ENCODE data around the gene RBL1. TPM values are rescaled to one million over a fixed set of nuclear protein-coding genes. Genes with fewer than 3 reads are reported as not detected.
"Not testable (repeated sequence)": the region's sequence is repeated elsewhere in the genome, so short reads cannot be mapped to it uniquely, and the experiment has no call there.

Gene RBL1
- total RNA-seq, 2 donors from 2014 or later, result 8.2 to 9.7 TPM

DNA sequence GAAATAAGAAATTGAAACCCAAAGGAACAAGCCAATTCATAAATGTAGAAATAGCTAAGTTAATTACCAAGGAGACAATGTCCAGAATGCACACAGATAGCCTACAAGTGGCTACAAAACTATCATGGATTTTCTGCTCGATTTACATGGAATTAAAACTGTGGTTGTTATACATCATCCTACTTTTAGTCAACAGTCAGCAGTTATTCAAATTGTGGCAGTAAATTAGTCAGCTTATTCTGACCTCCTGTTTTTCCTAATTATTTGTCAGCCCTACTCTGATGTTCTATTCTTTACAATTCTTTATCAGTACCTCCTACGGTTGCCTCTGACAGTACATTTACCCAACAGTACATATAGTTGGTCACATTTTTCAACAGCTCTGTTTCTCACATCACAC, 29.6 kb downstream of the RBL1 start:
- H3K27ac ChIP-seq, result no peak overlapping the region
- WGBS, result 85% methylated on average over 2 of the region's 2 CpGs
- intact Hi-C loops (cut with DNase I), result no loop called here
- no peaks in the 10 kb centered on the region for H3K4me1 ChIP-seq (replicated peaks)
- H3K36me3 ChIP-seq, result no peaks in the 10 kb centered on the region
- no peaks in the 10 kb centered on the region for H3K27me3 ChIP-seq (replicated peaks; ENCODE audit: insufficient read depth)
- no peak for DNase-seq (ENCODE audit: low spot score)
- H3K9me3 ChIP-seq, result no peaks in the 10 kb centered on the region
- TF ChIP-seq POLR2AphosphoS5 (IDR thresholded peaks at IDR 0.05) (no peak), POLR2A (IDR thresholded peaks at IDR 0.05) (no peak)
- TF ChIP-seq, protein P1, sequence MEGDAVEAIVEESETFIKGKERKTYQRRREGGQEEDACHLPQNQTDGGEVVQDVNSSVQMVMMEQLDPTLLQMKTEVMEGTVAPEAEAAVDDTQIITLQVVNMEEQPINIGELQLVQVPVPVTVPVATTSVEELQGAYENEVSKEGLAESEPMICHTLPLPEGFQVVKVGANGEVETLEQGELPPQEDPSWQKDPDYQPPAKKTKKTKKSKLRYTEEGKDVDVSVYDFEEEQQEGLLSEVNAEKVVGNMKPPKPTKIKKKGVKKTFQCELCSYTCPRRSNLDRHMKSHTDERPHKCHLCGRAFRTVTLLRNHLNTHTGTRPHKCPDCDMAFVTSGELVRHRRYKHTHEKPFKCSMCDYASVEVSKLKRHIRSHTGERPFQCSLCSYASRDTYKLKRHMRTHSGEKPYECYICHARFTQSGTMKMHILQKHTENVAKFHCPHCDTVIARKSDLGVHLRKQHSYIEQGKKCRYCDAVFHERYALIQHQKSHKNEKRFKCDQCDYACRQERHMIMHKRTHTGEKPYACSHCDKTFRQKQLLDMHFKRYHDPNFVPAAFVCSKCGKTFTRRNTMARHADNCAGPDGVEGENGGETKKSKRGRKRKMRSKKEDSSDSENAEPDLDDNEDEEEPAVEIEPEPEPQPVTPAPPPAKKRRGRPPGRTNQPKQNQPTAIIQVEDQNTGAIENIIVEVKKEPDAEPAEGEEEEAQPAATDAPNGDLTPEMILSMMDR (IDR thresholded peaks at IDR 0.05), result no peak
- H3K4me3 ChIP-seq, result no peak overlapping the region

DNA sequence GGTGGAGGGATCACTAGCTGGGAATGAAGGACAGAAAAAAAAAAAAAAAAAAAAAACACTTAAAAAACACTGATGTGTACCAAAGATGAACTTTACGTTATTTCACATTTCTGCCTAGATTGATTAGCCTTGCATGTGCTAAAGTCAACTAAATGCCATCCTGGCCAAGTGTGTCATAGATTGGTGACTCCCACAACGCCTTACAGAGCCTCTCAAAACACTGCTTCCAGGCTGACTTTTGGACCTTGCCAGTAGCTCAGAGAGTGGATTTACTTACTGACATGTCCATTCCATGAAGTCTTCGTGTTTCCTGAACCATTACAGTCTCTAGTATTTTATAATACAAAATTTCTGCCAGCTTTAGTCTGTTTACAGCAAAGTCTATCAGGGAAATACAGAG, 40.5 kb downstream of the RBL1 start:
- WGBS, result 96% methylated on average over 3 of the region's 3 CpGs
- Histone ChIP-seq H3K4me1 (replicated peaks) (no peaks in the 10 kb centered on the region), H3K4me3 (no peak overlapping the region), H3K9me3 (no peaks in the 10 kb centered on the region), H3K27ac (no peak overlapping the region), H3K36me3 (no peaks in the 10 kb centered on the region), H3K27me3 (replicated peaks; ENCODE audit: insufficient read depth) (no peaks in the 10 kb centered on the region)
- intact Hi-C loops (cut with DNase I), result no loop called here
- no peak for DNase-seq (ENCODE audit: low spot score)
- no peak for TF ChIP-seq POLR2A (IDR thresholded peaks at IDR 0.05)

DNA sequence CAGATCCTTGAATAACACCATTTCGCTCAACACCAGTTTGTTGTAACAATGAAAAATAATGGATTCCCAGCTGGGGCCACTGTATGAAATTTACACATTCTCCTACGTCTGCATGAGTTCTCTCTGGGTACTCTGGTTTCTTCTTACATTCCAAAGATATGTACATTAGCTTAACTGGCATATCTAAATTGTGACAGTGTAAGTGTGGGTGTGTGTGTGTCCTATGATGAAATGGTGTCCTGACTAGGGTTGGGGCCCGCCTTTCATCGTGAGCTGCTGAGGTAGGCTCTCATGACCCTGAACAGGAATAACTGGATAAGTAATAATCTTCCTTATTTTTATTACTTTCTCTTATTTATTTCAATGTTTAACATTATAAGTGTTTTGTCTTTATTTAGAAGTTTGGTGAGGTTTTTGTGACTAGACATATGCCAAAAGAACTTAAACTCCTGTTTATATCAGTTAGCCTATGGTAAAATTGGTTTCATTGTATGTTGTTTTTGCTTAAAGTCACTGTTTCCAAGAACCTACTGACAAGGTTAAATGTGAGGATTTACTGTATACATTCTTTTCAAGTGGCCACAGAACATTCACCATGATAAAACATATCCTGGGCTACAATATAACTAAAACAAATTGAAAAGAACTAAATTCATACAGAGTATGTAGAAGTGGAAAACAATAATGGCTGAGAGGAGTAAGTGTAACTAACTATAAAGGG, 42.4 kb downstream of the RBL1 start:
- TF ChIP-seq POLR2AphosphoS5 (IDR thresholded peaks at IDR 0.05), result no peak
- TF ChIP-seq POLR2A (IDR thresholded peaks at IDR 0.05), result no peak
- TF ChIP-seq, protein P1 (IDR thresholded peaks at IDR 0.05), result no peak
- no peaks in the 10 kb centered on the region for H3K4me1 ChIP-seq (replicated peaks)
- H3K36me3 ChIP-seq, result no peaks in the 10 kb centered on the region
- H3K27me3 ChIP-seq (replicated peaks; ENCODE audit: insufficient read depth), result no peaks in the 10 kb centered on the region
- no peak overlapping the region for H3K4me3 ChIP-seq
- intact Hi-C loops (cut with DNase I), result no loop called here
- H3K27ac ChIP-seq, result no peak overlapping the region
- DNase-seq (ENCODE audit: low spot score), result no peak
- H3K9me3 ChIP-seq, result no peaks in the 10 kb centered on the region
- 96% methylated on average over 4 of the region's 4 CpGs for WGBS

DNA sequence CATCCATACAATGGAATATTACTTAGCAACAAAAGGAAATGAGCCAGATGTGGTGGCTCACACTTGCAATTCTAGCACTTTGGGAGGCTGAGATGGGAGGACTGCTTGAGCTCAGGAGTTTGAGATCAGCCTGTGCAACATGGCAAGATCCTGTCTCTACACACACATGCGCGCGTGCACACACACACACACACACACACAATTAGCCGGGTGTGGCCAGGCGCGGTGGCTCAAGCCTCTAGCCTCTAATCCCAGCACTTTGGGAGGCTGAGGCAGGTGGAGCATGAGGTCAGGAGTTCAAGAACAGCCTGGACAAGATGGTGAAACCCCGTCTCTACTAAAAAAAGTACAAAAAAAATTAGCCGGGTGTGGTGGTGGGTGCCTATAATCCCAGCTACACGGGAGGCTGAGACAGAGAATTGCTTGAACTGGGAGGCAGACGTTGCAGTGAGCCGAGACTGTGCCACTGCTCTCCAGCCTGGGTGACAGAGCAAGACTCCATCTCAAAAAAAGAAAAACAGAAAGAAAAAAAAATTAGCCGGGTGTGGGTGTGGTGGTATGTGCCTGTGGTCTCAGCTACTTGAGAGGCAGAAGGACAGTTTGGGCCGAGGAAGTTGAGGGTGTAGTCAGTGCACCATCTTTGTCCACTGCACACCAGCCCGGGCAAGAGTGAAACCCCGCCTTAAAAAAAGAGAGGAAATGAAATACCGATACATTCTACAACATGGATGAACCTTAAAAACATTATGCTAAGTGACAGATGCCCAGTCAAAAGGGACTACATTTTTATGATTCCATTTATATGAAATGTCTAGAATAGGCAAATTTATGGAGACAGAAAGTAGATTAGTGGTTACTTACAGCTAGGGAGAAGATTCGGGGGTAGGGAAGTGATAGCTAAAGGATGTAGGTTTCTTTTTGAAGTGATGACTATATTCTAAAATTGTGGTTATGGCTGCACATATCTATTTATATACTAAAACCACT, 52.5 kb downstream of the RBL1 start:
- WGBS, result 97% methylated on average over 17 of the region's 17 CpGs
- Histone ChIP-seq H3K4me1 (replicated peaks) (no peaks in the 10 kb centered on the region), H3K4me3 (no peak overlapping the region), H3K36me3 (no peaks in the 10 kb centered on the region), H3K27ac (no peak overlapping the region), H3K9me3 (no peaks in the 10 kb centered on the region), H3K27me3 (replicated peaks; ENCODE audit: insufficient read depth) (no peaks in the 10 kb centered on the region)
- DNase-seq (ENCODE audit: low spot score), result no peak
- intact Hi-C loops (cut with DNase I), result no loop called here
- TF ChIP-seq POLR2A (IDR thresholded peaks at IDR 0.05), result no peak
- TF ChIP-seq, protein P1 (IDR thresholded peaks at IDR 0.05), result no peak
- TF ChIP-seq POLR2AphosphoS5 (IDR thresholded peaks at IDR 0.05), result no peak

DNA sequence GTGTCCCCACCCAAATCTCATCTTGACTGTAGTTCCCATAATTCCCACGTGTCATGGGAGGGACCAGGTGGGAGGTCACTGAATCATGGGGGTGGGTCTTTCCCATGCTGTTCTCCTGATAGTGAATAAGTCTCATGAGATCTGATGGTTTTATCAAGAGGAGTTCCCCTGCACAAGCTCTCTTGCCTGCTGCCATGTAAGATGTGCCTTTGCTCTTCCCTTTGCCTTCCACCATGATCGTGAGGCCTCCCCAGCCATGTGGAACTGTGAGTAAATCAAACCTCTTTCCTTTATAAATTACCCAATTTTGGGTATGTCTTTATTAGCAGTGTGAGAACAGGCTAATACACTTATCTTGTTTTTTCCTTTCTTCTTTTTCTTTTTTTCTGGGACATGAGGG, 56.4 kb downstream of the RBL1 start:
- H3K4me1 ChIP-seq (replicated peaks); intact Hi-C loops (cut with DNase I); H3K9me3 ChIP-seq; H3K27me3 ChIP-seq (replicated peaks; ENCODE audit: insufficient read depth); H3K36me3 ChIP-seq; DNase-seq (ENCODE audit: low spot score); H3K4me3 ChIP-seq; H3K27ac ChIP-seq: not testable (repeated sequence)
- WGBS, result 94% methylated on average over 2 of the region's 2 CpGs
